ENCODE data around the gene ATP2B2.
A peak's percentile ranks its signal among the peaks of the same experiment; 100 is the strongest.

ATP2B2 gene

DNA sequence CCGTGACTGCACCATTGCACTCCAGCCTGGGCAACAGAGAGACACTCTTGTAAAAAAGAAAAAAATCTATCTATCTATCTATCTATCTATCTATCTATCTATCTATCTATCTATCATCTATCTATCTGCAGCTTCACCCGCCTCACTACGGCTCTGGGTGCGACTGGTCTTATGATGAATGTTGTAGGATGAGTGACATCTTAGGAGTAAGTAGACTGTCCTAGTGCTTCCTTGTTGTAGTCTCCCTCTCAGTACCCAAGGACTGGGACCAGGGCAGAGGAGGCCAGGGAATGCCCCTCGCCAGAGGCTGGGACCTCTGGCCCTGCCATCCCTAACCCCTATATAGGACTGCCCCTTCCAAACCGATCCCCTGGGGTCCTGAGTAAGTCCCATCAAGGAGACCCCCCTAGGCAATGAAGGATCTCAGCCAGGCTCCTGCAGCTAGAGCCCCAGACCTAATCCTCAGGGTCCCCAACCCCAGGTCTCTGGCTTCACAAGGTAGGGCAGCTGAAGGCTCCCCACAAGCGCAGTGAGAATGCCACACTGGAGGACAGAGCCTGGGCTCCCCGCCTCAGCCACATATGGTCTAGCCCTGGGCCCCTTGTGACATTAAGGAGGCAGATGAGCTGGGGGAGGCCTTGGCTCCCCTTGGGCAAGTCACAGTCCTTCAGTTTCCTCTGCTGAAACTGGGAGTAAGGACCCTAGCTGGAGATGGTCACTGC, 183.6 kb downstream of the ATP2B2 start:
- POLR2A ChIA-PET: interaction anchor here (0.8 to 1.9 kb wide), 5 partner anchors 12 to 925 kb away, joined by 3 to 5 read pairs (median 3); partner anchors contain the start of genes IRAK2 and TATDN2
- no peak for TF ChIP-seq ZSCAN18 (tag by site-specific recombination; IDR thresholded peaks at IDR 0.05)
- TF ChIP-seq ZNF433 (tag by site-specific recombination; IDR thresholded peaks at IDR 0.05; ENCODE audit: low read depth): 0 out of 2 replicates have a peak, but pooled peaks have one; percentile 5
- no peak for TF ChIP-seq ZNF530 (tag by site-specific recombination; IDR thresholded peaks at IDR 0.05; ENCODE audit: low read depth)

GRCh38 chr3:10320320-10320677, 185.1 kb downstream of the ATP2B2 start:
- Histone ChIP-seq H3K4me3 (ENCODE audit: low read depth, low read length) (peak overlapping the region; percentile 62), H3K27ac (ENCODE audit: extremely low read depth, low read depth, low read length) (no peak overlapping the region; the same call in 1 of the 2 replicates), H3K9me3 (ENCODE audit: control insufficient read depth, insufficient read depth, low read depth, low read length) (no peaks in the 10 kb centered on the region), H3K36me3 (ENCODE audit: control insufficient read depth in 2 of 2, insufficient read depth in 1 of 2, low read length in 2 of 2) (peaks cover 9 to 41% of the 10 kb centered on the region in 2 experiments; a peak in 2 of 3 replicates), H3K4me1 (ENCODE audit: control insufficient read depth, insufficient read depth, low read length) (no peaks in the 10 kb centered on the region)
- POLR2A ChIA-PET: interaction anchor here (0.9 to 1.9 kb wide), 5 partner anchors 14 to 604 kb away, joined by 3 to 5 read pairs (median 4); partner anchors contain the start of gene TATDN2
- CTCF ChIA-PET: interaction anchor here (1.0 kb wide), 1 partner anchor 21 kb away, joined by 5 read pairs; no protein-coding TSS in a partner anchor
- peak; percentile 31; the same call in 1 of the 2 replicates for TF ChIP-seq SCRT2 (tag by site-specific recombination; IDR thresholded peaks at IDR 0.05)
- no peak for TF ChIP-seq ZNF354C (tag by site-specific recombination; IDR thresholded peaks at IDR 0.05; ENCODE audit: borderline replicate concordance, low read depth)

More for the DNA sequence above, 183.6 kb downstream of the ATP2B2 start:
- CTCF ChIA-PET: interaction anchor here (0.6 to 1.4 kb wide), 12 partner anchors 8 to 610 kb away, joined by 3 to 5 read pairs (median 3); no protein-coding TSS in a partner anchor
- no peaks in the 10 kb centered on the region for H3K9me3 ChIP-seq (ENCODE audit: control insufficient read depth, insufficient read depth, low read depth, low read length)
- H3K4me3 ChIP-seq (ENCODE audit: low read depth, low read length): no peak overlapping the region
- H3K27ac ChIP-seq (ENCODE audit: extremely low read depth, low read depth, low read length): no peak overlapping the region
- no peaks in the 10 kb centered on the region for H3K4me1 ChIP-seq (ENCODE audit: control insufficient read depth, insufficient read depth, low read length)
- H3K36me3 ChIP-seq (ENCODE audit: control insufficient read depth in 2 of 2, insufficient read depth in 1 of 2, low read length in 2 of 2): peaks cover 9 to 27% of the 10 kb centered on the region in 2 experiments; a peak in 2 of 3 replicates

- Histone ChIP-seq H3K9me3 (ENCODE audit: control insufficient read depth, insufficient read depth, low read depth, low read length) (no peaks in the 10 kb centered on the region), H3K4me1 (ENCODE audit: control insufficient read depth, insufficient read depth, low read length) (no peaks in the 10 kb centered on the region), H3K36me3 (ENCODE audit: control insufficient read depth in 2 of 2, insufficient read depth in 1 of 2, low read length in 2 of 2) (peaks cover 9 to 46% of the 10 kb centered on the region in 2 experiments; a peak in 2 of 3 replicates), H3K27ac (ENCODE audit: extremely low read depth, low read depth, low read length) (no peak overlapping the region), H3K4me3 (ENCODE audit: low read depth, low read length) (peak overlapping the region; percentile 62)
- TF ChIP-seq SP3 (tag by site-specific recombination; IDR thresholded peaks at IDR 0.05) (no peak), ZNF560 (tag by site-specific recombination; IDR thresholded peaks at IDR 0.05; ENCODE audit: borderline replicate concordance) (no peak), ZNF398 (tag by site-specific recombination; IDR thresholded peaks at IDR 0.05) (0 out of 2 replicates have a peak, but pooled peaks have one; percentile 43)
- CTCF ChIA-PET: no interaction called here
- POLR2A ChIA-PET: interaction anchor here (1.9 kb wide), 1 partner anchor 71 kb away, joined by 5 read pairs; the partner anchor contains the start of gene TATDN2
Observed at GRCh38 chr3:10319804-10320203, 185.6 kb downstream of the ATP2B2 start.

GRCh38 chr3:10319251-10319650, 186.1 kb downstream of the ATP2B2 start:
- H3K36me3 ChIP-seq (ENCODE audit: control insufficient read depth in 2 of 2, insufficient read depth in 1 of 2, low read length in 2 of 2): peaks cover 13 to 52% of the 10 kb centered on the region in 2 experiments
- H3K9me3 ChIP-seq (ENCODE audit: control insufficient read depth, insufficient read depth, low read depth, low read length): no peaks in the 10 kb centered on the region
- ChIA-PET CTCF (interaction anchor here (0.7 kb wide), 1 partner anchor 154 kb away, joined by 3 read pairs; the partner anchor contains the start of gene IRAK2), POLR2A (no interaction called here)
- H3K4me3 ChIP-seq (ENCODE audit: low read depth, low read length): no peak overlapping the region
- H3K4me1 ChIP-seq (ENCODE audit: control insufficient read depth, insufficient read depth, low read length): no peaks in the 10 kb centered on the region
- H3K27ac ChIP-seq (ENCODE audit: extremely low read depth, low read depth, low read length): no peak overlapping the region
- TF ChIP-seq, protein P1, sequence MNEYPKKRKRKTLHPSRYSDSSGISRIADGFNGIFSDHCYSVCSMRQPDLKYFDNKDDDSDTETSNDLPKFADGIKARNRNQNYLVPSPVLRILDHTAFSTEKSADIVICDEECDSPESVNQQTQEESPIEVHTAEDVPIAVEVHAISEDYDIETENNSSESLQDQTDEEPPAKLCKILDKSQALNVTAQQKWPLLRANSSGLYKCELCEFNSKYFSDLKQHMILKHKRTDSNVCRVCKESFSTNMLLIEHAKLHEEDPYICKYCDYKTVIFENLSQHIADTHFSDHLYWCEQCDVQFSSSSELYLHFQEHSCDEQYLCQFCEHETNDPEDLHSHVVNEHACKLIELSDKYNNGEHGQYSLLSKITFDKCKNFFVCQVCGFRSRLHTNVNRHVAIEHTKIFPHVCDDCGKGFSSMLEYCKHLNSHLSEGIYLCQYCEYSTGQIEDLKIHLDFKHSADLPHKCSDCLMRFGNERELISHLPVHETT (tag by site-specific recombination; IDR thresholded peaks at IDR 0.05): no peak
- TF ChIP-seq, protein P2, sequence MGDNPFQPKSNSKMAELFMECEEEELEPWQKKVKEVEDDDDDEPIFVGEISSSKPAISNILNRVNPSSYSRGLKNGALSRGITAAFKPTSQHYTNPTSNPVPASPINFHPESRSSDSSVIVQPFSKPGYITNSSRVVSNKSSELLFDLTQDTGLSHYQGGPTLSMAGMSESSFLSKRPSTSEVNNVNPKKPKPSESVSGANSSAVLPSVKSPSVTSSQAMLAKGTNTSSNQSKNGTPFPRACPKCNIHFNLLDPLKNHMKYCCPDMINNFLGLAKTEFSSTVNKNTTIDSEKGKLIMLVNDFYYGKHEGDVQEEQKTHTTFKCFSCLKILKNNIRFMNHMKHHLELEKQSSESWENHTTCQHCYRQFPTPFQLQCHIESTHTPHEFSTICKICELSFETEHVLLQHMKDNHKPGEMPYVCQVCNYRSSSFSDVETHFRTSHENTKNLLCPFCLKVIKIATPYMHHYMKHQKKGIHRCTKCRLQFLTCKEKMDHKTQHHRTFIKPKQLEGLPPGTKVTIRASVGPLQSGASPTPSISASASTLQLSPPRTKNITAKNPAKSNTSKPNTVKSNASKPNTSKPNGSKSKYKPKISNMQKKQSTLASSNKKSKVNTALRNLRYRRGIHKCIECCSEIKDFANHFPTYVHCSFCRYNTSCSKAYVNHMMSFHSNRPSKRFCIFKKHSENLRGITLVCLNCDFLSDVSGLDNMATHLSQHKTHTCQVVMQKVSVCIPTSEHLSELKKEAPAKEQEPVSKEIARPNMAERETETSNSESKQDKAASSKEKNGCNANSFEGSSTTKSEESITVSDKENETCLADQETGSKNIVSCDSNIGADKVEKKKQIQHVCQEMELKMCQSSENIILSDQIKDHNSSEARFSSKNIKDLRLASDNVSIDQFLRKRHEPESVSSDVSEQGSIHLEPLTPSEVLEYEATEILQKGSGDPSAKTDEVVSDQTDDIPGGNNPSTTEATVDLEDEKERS (tag by site-specific recombination; IDR thresholded peaks at IDR 0.05): no peak
- no peak for TF ChIP-seq ZNF366 (tag by site-specific recombination; conservative IDR thresholded peaks at IDR 0.05)
- TF ChIP-seq HOXD13 (CRISPR knock-in tag; IDR thresholded peaks at IDR 0.05; ENCODE audit: borderline replicate concordance): no peak
- no peak for TF ChIP-seq BCL11B (tag by site-specific recombination; IDR thresholded peaks at IDR 0.05; ENCODE audit: low read depth)
- TF ChIP-seq ZNF335 (tag by site-specific recombination; conservative IDR thresholded peaks at IDR 0.05): no peak
- TF ChIP-seq, protein P3, sequence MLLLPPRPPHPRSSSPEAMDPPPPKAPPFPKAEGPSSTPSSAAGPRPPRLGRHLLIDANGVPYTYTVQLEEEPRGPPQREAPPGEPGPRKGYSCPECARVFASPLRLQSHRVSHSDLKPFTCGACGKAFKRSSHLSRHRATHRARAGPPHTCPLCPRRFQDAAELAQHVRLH (tag by site-specific recombination; IDR thresholded peaks at IDR 0.05): no peak
